Measurements from ENCODE around the gene TMEM63C. TPM values are rescaled to one million over a fixed set of nuclear protein-coding genes. Genes with fewer than 3 reads are reported as not detected.

The TMEM63C gene
- total and polyA plus RNA-seq, 7 donors, result 0.04 to 0.58 (median 0.21) TPM; not detected in 3

DNA sequence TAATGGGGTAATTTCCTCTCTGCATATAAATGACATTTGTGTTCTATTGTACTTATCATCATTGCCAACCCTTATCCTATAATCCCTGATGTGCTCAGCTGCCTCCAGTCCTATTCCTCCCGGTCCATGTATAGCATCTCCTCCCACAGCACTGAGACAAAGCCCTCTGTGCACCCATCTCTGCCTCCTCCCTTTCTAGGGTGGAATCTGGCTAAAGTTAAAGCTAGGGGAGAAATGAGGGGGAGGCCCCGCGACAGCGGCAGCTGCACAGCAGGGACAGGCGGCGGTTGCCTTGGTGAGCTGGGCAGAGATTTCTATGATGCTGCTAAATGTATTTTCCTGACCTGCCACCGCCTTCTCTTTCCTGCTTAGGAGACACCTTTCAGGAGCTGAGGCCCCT is 27.2 kb upstream of the TMEM63C start:
- 41 to 48% (median 44%) methylated on average over 7 of the region's 7 CpGs for WGBS, 3 donors
- no peak for DNase-seq
- peaks cover 0 to 11% (median 5%) of the 10 kb centered on the region in 3 donors for H3K27me3 ChIP-seq (ENCODE audit: insufficient read depth in 3 of 3, low read length in 2 of 3)
- H3K9me3 ChIP-seq, result no peaks in the 10 kb centered on the region
- TF ChIP-seq CTCF (IDR thresholded peaks at IDR 0.05), result no peak
- no peak overlapping the region for H3K27ac ChIP-seq
- no peak for ATAC-seq
- intact Hi-C loops (cut with DNase I), result loop anchor here (10.0 kb wide), 1 partner anchor 160 kb away; no protein-coding TSS in a partner anchor
- no peaks in the 10 kb centered on the region for H3K4me1 ChIP-seq
- H3K4me3 ChIP-seq, result no peak overlapping the region
- H3K36me3 ChIP-seq (ENCODE audit: insufficient read depth in 1 of 2, low read depth in 1 of 2), result no peaks in the 10 kb centered on the region

- no peak for DNase-seq
- no peaks in the 10 kb centered on the region for H3K4me1 ChIP-seq
- intact Hi-C loops (cut with DNase I), result loop anchor here (5.0 to 10.0 kb wide), 2 partner anchors 57 to 160 kb away; no protein-coding TSS in a partner anchor
- 11 to 28% (median 19%) methylated on average over 2 of the region's 2 CpGs for WGBS, 3 donors
- ATAC-seq, result no peak
- H3K36me3 ChIP-seq (ENCODE audit: insufficient read depth in 1 of 2, low read depth in 1 of 2), result no peaks in the 10 kb centered on the region
- H3K27ac ChIP-seq, result no peak overlapping the region
- no peak for TF ChIP-seq CTCF (IDR thresholded peaks at IDR 0.05)
- H3K27me3 ChIP-seq (ENCODE audit: insufficient read depth in 3 of 3, low read length in 2 of 3), result peaks cover 0 to 11% (median 5%) of the 10 kb centered on the region in 3 donors
- no peak overlapping the region for H3K4me3 ChIP-seq
- H3K9me3 ChIP-seq, result no peaks in the 10 kb centered on the region
These were observed 26.5 kb upstream of the TMEM63C start for GRCh38 chr14:77155083-77155482.

- ATAC-seq (no peak), DNase-seq (no peak)
- TF ChIP-seq CTCF (IDR thresholded peaks at IDR 0.05), result no peak
- intact Hi-C loops (cut with DNase I), result loop anchor here (5.0 to 10.0 kb wide), 2 partner anchors 55 to 157 kb away; no protein-coding TSS in a partner anchor
- Histone ChIP-seq H3K27me3 (ENCODE audit: insufficient read depth in 3 of 3, low read length in 2 of 3) (peaks cover 0 to 11% (median 5%) of the 10 kb centered on the region in 3 donors), H3K9me3 (no peaks in the 10 kb centered on the region), H3K27ac (no peak overlapping the region), H3K36me3 (ENCODE audit: insufficient read depth in 1 of 2, low read depth in 1 of 2) (no peaks in the 10 kb centered on the region), H3K4me1 (no peaks in the 10 kb centered on the region), H3K4me3 (no peak overlapping the region)
- 39 to 53% (median 49%) methylated on average over 11 of the region's 11 CpGs for WGBS, 3 donors
These were observed 23.9 kb upstream of the TMEM63C start for GRCh38 chr14:77157740-77158139.

DNA sequence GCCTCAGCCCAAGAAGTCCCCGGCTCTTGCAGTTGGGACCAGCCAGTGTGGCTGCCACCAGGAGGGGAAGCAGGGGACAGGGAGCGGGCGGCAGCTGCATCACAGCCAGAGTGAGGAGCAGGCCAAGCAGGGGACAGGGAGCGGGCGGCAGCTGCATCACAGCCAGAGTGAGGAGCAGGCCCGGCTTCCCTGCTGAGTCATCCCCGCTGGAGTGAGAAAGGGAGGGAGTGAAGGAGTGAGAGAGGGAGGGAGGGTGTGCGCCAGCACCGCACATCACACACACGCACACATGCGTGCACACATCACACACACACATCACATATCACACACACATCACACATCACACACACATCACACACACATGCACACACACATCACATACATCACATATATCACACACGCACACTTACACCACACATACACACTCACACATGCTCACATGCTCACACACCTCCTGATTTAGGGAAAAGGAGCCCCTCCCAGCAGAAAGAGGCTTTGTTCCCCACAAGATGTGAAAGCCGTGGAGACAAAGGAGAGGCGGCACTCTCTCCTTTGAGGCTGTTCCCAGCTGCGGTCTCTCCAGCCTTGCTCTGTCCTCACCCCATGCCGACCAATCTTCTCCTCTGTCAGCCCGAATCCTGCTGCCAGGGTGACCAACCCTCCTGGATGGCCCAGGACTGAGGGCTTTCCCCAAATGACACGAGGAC is 23.3 kb upstream of the TMEM63C start:
- Histone ChIP-seq H3K4me1 (no peaks in the 10 kb centered on the region), H3K4me3 (no peak overlapping the region), H3K9me3 (no peaks in the 10 kb centered on the region), H3K27me3 (ENCODE audit: insufficient read depth in 3 of 3, low read length in 2 of 3) (peaks cover 0 to 8% (median 5%) of the 10 kb centered on the region in 3 donors), H3K27ac (no peak overlapping the region), H3K36me3 (ENCODE audit: insufficient read depth in 1 of 2, low read depth in 1 of 2) (no peaks in the 10 kb centered on the region)
- intact Hi-C loops (cut with DNase I), result loop anchor here (5.0 to 10.0 kb wide), 2 partner anchors 54 to 156 kb away; no protein-coding TSS in a partner anchor
- DNase-seq (peak; percentile 53 to 76), ATAC-seq (peak; percentile 93 to 97 (median 96))
- 10 to 17% (median 16%) methylated on average over 16 to 18 of the region's 18 CpGs for WGBS, 3 donors
- TF ChIP-seq CTCF (IDR thresholded peaks at IDR 0.05), result no peak

Data from psoas muscle (tissue), 8 donors.